HG03571 (cell line): ENCODE data around the gene OLFM2.

Experiments
- ATAC-seq: cut with Tn5 transposase; IDR thresholded peaks from one replicate; pipeline ENCODE4 v1.9.1; 2021; ENCODE audit not compliant: unreplicated experiment

Gene OLFM2

GRCh38 chr19:9910625-9911024 is 25.7 kb downstream of the OLFM2 start:
- no peak for ATAC-seq

DNA sequence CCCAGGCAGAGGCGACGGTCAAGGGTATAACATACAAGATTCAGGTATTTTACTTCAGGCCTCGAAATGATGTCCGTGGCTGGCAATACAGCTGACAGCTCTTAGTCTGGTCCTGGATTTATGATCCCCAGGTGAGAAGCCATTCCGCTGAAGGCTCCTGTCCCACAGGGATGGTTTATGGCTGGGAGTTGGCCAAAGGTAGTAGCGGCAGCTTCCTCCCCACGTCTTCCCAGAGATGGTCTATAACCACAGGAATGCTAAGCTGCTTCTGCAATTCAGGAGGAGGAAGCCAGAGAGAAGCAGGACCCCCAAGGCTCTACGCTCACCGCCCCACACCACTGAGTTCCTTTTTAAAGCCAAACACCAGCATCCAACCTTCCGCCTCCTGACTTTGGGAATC is 27.1 kb downstream of the OLFM2 start:
- no peak for ATAC-seq

DNA sequence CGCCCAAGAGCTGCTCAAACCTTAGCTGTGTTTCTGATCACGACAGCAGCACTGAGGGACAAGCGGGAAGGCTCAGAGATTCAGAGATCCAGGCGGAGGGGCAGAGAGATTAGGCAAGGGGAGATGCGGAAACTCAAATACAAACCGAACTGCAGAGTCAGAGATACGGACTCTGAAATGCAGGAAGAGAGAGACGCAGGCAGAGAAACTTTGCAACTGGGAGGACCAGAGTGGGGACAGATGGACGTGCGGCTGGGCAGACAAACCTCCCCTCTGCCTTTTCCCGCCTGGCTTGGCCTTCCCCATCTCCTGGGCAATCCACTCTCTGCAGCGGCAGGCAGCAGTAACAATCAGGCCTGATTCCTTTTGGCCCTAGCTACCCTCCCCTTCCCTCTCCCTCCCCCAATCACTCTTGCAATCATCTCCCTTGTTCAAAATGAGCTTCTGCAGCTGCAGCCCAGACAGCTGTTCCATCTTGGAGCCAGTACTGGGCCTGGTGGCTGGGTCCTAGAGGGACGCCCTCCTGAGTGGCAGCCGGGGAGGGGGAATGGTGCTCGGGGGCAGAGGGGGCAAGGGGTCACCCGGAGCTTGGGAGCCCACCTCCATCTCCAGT is 29.7 kb downstream of the OLFM2 start:
- no peak for ATAC-seq

DNA sequence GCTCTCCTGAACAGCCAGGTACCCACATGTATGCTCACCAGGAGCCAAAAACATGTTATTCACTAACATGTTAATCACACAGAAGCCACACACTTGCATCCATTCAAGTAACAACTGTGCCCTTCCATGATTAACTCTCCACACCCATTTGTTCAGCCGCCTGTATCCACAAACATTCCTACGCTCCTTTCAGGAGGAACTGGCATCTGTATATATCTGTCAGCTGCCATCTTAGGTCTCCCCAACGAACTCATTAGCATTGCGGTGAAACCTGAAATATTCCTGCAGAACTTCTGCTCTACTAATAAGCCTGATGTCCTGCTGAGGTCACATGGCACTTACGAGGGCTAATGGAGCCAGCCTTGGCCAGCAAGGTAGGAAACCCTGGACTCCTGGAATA is 33.0 kb downstream of the OLFM2 start:
- no peak for ATAC-seq

- ATAC-seq: no peak
These were observed 34.7 kb downstream of the OLFM2 start for GRCh38 chr19:9901642-9902041.

DNA sequence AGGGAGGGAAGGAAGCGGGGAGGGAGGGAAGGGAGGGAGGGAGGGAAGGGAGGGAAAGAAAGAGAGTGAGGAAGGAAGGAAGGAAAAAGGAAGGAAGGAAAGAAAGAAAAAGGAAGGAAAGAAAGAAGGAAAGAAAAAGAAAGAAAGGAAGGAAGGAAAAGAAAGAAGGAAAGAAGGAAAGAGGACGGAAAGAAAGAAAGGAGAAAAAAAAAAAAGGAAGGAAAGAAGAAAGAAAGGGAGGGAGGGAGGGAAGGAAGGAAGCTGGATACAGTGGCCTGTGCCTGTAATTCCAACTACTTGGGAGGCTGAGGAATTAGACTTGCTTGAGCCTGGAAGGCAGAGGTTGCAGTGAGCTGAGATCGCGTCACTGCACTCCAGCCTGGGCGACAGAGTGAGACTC is 35.3 kb downstream of the OLFM2 start:
- no peak for ATAC-seq

DNA sequence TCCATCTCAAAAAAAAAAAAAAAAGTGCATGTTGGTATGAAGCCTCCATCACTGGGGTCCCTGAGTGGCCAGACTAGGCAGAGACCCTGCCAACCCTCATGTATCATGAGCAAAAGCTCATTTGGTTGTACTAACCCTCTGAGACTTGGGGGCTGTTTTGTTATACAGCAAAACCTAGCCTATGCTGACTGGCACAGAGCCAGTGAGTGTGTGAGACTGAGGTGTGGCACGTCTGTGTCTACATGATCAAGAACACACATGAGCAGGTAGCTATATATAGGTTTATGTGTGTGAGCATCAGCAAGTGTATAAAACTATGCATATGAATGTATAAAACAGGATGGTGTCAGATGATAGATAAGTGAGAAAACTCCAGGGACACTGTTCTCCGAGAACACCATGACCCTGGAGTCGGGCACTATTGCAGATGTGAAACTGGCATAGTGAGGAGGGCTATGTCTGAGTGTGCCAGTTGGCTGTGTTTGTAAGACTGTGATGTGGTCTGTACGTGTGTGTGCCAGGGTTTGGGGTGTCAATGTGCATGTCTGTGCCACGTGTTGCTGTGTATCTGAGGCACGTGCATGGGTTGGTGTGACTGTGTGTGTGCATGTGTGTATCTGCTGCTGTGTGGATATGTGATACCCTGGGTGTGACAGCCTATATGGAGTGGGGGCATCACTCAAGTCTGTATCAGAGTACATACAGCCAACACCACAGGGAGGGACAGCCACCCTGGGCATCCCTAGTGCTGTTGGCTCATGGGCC is 44.5 kb downstream of the OLFM2 start:
- ATAC-seq: no peak

DNA sequence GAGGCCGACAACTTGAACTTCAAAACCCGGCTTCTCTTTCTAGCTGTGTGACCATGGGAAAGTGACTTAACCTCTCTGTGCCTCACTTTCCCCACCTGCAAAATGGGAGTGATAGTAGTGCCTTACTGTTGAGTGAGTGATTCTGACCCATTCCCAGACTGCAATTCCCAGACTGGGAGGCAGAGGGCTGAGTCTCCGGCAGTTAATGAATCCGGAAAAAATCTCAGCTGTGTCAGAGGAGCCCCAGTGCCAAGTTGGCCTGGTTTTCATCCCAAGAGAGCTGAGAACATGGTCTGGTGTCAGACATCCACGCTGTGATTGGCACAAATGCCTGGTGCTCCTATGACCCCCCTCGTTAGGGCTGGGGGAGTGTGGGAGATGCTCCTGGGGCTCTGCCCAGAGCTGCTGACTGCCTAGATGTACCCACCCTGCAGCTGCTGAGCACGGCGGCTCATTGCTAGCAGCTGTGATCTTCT is 51.2 kb downstream of the OLFM2 start:
- no peak for ATAC-seq

DNA sequence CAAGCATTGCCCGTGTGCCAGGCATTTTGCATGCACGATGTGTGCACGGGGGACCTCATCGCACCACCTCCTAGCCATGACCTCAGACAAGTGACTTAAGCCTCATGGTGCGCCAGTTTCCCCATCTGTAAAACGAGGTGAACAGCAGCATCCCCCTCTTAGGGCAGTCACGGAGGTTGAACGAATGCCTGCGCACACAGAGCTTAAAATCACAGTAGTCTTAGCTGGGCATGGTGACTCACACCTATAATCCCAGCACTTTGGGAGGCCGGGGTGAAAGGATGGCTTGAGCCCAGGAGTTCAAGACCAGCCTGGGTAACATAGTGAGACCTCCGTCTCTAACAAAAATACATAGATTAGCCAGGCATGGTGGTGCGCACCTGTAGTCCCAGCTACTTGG is 52.6 kb downstream of the OLFM2 start:
- no peak for ATAC-seq

DNA sequence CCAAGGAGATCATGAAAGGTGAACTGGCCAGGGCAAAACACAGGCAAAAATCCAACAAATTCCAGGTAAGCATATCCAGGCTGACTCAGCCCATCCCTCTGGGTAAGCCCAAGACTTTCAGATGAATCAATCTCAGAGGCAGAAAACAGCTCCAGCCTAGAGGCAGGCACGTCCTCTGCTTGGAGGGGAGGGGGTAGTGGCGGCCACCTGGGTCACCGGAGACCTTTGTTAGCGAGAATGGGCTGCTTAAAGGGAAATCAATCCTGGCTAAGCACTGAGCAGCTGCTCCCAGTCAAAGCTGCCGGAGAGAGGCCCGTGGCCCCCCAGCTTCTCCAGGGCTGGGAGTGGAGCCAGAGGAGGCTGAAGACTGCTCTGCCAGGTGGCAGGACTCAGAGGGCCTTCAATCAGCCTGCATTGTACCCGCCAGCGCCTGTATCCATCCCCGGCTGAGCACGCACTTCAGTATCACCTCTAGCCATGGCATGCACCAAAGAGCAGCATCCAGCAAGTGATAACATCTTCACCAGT is 53.0 kb downstream of the OLFM2 start:
- ATAC-seq: no peak

- ATAC-seq: no peak
These were observed 54.6 kb downstream of the OLFM2 start for GRCh38 chr19:9881720-9882119.

DNA sequence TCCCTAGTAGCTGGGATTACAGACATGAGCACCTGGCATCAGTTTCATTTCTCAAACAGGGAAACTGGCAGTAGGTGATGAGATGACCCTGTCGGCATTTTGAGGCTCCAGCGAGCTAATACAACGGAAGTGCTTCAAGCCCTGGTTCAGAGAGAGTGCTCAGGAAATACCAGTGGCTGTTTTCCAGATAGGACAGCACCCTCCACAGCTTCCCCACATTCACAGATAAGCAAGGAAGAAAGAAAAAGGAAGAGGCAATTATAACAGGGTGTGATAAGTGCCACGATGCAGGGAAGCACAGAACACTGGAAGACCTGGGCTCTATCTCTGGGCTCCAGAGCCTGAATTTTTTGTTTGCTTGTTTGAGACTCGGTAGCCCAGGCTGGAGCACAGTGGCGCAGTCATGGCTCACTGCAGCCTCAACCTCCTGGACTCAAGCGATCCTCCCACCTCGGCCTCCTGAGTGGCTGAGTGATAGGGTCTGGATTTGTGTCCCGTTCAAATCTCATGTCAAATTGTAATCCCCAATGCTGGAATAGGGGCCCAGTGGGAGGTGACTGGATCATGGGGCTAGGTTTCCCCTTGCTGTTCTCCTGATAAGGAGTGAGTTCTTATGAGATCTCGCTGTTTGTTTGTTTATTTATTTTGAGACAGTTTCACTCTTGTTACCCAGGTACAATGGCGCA is 57.7 kb downstream of the OLFM2 start:
- ATAC-seq: no peak

- no peak for ATAC-seq
These were observed 58.4 kb downstream of the OLFM2 start for GRCh38 chr19:9877780-9878510.

DNA sequence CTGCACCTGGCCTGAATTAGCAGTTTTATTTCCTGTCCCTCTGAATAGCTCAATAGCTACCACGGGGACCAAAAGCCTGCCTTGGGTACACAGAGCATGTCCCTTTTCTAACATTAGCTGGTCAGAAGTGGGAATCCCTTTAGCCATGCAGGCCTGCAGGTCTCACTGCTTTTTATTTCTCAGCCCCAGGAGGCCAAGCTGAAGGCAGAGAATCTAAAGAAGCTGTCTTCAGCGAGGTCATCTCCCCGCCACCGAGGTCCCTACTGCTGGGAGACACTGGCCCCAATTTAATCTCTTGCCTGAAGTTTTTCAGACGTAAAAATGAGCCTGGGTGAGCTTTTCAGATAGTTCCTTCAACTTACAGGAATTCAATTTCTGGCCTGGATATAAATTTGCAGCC is 60.5 kb downstream of the OLFM2 start:
- ATAC-seq: no peak

DNA sequence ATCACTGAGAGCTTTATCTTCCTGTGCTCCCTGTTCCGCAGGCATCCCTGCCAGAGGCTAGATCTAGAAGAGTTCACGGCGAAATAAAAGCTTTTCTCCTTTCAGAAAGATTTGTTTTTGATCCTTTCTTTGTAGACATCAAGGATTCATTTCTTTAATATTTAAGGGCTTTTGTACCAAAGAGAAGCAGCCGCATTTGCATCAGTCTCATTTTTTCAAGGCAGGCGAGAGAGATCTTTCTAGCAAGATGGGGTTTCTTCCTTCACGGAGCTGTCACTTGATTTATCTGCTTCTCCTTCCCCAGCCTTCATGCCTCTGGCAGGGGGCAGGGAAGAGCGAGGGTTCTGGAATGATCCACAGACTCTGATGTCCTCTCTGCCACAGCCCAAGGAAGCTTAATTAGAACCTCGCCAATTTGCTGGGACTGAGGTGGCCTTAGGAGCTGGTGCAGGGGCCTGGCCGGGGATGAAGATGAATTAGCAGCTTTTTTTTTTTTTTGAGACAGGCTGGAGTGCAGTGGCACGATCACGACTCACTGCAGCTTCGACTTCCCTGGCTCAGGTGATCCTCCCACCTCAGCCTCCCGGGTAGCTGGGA is 61.2 kb downstream of the OLFM2 start:
- no peak for ATAC-seq

- no peak for ATAC-seq
These were observed 63.6 kb downstream of the OLFM2 start for GRCh38 chr19:9872618-9873242.

DNA sequence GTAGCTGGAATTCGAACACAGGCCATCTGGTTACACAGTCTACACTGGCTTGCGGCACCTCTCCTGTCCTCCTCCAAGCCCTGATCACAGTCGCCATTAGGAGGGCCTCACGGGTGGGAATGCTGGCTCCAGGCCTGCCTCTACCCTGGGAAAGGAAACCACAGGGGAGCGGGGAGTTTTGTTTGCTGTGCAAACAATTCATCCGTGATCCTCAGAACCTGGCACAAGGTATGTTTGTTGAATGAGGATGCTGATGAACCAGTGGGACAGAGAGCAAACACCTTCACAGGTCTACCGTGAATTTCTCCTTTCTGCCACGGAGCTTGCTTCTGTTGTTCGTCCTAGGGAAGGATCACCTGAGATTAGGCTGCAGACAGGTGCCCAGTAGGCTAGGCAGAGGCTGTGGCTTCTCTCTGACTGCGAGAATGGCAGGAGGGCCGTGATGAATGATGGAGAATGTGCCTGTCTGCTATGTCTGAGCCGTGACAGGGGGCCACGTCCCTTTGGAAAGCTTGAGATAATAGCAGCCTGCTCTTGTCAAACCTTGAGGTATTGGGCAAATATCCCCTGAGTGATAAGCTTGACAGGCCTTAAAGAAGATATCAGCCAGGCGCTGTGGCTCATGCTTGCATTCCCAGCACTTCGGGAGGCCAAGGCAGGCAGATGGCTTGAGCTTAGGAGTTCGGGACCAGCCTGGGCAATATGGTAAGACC is 64.5 kb downstream of the OLFM2 start:
- ATAC-seq: no peak

DNA sequence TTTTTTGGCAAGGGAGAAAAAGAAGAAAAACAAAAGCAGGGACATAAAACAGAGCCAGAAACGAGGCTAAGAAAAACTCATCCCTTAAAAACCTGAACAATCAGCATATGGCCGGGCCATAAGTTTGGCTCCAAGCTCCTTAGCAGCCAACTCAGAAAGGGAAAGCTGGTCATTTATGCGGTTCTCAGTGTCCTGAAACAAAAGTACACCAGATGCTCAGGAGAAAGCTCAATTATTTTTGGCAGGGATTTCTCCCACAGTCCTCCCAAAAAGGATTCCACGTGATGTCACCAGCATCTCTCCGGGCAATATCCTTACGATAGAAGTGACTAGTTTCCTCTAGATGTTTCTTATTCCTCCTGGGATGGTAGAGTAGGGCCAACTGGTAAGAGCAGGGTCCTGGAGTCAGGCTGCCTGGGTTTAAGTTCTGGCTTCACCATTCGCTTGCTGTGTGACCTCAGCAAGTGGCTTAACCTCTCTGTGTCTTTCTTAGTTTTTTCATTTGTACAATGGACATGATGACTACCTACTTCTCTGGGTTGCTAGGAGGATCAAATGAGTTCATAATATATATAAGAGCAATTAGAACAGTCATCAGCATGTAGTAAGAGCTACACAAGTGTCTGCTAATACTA is 67.2 kb downstream of the OLFM2 start:
- no peak for ATAC-seq
